Effector memory CD4-positive, alpha-beta T cell (primary cell): Measurements from ENCODE around the gene CCDC180.
"Not testable (repeated sequence)": the region's sequence is repeated elsewhere in the genome, so short reads cannot be mapped to it uniquely, and the experiment has no call there.

Experiments
- DNase-seq, 3 donors: peaks; one replicate each; pipeline ENCODE4 v3.0.0-alpha.2; 2020
- H3K27ac ChIP-seq: 2 replicates; pipeline ENCODE4 v1.7.0; 2013; ENCODE audit warnings: mild to moderate bottlenecking, low read length, moderate library complexity; ENCODE audit not compliant: insufficient read depth, poor library complexity, severe bottlenecking
- H3K27me3 ChIP-seq: replicated peaks from 2 replicates; pipeline ENCODE4 v1.7.0; 2013; ENCODE audit warnings: mild to moderate bottlenecking, low read length; ENCODE audit not compliant: insufficient read depth, control insufficient read depth, poor library complexity, severe bottlenecking
- H3K36me3 ChIP-seq: 2 replicates; pipeline ENCODE4 v1.7.0; 2013; ENCODE audit warnings: mild to moderate bottlenecking, low read length, moderate library complexity; ENCODE audit not compliant: control insufficient read depth, insufficient read depth
- H3K4me1 ChIP-seq: 2 replicates; pipeline ENCODE4 v1.7.0; 2013; ENCODE audit warnings: low read length, mild to moderate bottlenecking; ENCODE audit not compliant: control insufficient read depth, insufficient read depth, poor library complexity, severe bottlenecking
- H3K4me3 ChIP-seq: 2 replicates; pipeline ENCODE4 v1.7.0; 2013; ENCODE audit warnings: low read length, low read depth, mild to moderate bottlenecking; ENCODE audit not compliant: insufficient read depth, poor library complexity, severe bottlenecking
- H3K9me3 ChIP-seq: 2 replicates; pipeline ENCODE4 v1.7.0; 2013; ENCODE audit warnings: mild to moderate bottlenecking, low read length, moderate library complexity; ENCODE audit not compliant: control insufficient read depth
- total RNA-seq, 3 donors: gene quantifications; one replicate each; lab custom pipeline; 2026; lab: John Stamatoyannopoulos, UW

The CCDC180 gene
- total RNA-seq = 0.86 to 2.5 (median 1.2) reads per million in 3 donors

DNA sequence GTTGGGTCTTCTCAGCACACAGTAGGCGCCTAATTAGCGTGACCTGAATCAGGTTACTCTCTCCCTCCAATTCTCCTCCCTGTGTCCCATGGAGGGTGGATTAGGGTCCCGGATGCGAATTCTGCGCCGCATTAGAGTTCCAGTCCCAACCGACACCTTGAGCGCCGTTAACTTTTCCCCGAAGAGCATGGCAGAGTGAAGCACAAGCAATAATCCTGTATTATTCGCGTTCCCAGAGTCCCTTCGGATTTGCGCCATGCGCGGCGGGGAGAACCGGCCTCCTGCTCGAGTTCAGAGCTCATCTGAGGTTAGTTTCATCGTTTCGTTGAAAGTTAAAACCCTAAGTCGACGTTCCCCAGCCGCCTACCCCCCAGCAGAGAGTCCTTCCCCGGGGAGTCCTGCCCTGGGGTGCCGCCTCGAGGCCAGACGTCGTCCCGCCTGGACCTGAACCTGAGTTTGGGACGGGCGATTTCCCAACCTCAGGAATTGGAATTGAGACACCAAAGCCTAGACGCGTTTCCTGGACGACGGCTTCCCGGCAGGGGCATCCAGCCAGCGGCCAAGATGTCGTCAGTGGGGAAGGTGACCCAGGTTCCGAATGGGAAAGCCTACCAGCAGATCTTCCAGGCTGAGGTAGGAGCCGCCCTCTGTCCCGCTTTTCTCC, at the start of gene CCDC180:
Gene CCDC180 (plus strand): TSS at position 160 of the 664 bp plus-strand sequence. CDS start 405 bp downstream, at position 565.
- Histone ChIP-seq H3K4me1 (no peaks in the 10 kb centered on the region), H3K36me3 (peaks cover under 1% of the 10 kb centered on the region), H3K4me3 (no peak within 1 kb of the TSS), H3K9me3 (no peaks in the 10 kb centered on the region), H3K27ac (no peak within 1 kb of the TSS), H3K27me3 (no peaks in the 10 kb centered on the region)
- no peak for DNase-seq

DNA sequence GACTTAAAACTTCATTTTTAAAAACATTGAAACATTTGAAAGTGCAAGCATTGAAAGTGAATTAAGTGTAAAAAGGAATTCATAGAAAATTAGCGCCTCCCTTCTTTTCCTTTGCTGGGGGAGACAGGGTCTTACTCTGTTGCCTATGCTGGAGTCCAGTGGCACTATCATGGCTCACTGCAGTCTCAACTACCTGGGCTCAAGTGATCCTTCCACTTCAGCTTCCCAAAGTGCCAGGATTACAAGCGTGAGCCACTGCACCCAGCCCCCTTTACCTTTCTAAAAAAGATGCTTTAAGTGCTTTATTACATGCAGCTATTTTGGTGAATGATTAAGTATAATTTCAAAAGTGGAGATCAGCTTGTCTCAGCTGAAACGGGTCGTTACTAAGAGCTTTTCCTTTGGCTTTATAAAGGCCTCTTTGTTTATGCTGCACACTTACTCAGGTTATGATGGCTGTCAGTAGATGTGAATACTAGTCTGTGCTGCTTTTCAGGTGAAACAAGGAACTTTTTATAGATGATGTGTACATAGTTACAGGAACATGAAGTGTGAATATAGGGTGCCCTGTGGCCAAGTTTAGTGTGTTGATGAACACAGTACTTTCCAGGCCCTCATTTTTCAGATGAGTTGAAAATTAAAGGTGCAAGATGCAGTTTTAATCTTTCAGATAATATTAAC, 47.5 kb upstream of the CCDC180 start:
- H3K36me3 ChIP-seq, H3K9me3 ChIP-seq, H3K27me3 ChIP-seq, H3K27ac ChIP-seq, DNase-seq, H3K4me3 ChIP-seq, H3K4me1 ChIP-seq: not testable (repeated sequence)

DNA sequence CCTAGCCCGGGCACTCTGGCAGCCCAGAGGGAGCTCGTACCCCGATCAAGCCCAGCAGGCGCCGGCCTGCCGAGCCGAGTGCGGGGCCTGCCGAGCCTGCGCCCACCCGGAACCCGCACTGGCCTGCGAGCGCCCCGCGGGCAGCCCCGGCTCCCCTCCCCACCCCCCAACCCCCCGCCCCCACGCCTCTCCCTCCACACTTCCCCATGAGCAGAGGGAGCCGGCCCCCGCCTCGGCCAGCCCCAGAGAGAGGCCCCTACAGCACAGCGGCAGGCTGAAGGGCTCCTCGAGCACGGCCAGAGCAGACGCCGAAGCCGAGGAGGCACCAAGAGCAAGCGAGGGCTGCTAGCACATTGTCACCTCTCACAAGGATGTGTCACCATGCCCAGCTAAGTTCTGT, 36.2 kb upstream of the CCDC180 start:
- H3K27me3 ChIP-seq = no peaks in the 10 kb centered on the region
- no peak overlapping the region for H3K4me3 ChIP-seq
- H3K4me1 ChIP-seq = no peaks in the 10 kb centered on the region
- no peak for DNase-seq
- H3K36me3 ChIP-seq = no peaks in the 10 kb centered on the region
- no peak overlapping the region for H3K27ac ChIP-seq
- H3K9me3 ChIP-seq = no peaks in the 10 kb centered on the region

DNA sequence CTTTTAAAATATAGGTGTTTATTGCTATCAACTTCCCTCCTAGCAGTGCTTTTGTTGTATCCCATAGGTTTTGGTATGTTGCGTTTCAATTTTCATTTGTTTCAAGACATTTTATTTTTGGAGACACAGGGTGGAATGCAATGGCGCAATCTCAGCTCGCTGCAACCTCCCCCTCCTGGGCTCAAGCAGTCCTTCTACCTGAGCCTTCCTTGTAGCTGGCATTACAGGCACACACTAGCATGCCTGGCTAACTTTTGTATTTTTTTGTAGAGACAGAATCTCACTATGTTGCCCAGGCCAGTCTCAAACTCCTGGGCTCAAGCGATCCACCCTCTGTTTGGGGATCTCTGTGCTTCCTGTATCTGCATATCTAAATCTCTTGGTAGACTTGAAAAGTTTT, 35.4 kb upstream of the CCDC180 start:
- H3K27ac ChIP-seq = no peak overlapping the region
- no peak for DNase-seq
- H3K36me3 ChIP-seq = no peaks in the 10 kb centered on the region
- H3K27me3 ChIP-seq = no peaks in the 10 kb centered on the region
- H3K4me1 ChIP-seq = no peaks in the 10 kb centered on the region
- H3K4me3 ChIP-seq = no peak overlapping the region
- H3K9me3 ChIP-seq = no peaks in the 10 kb centered on the region

DNA sequence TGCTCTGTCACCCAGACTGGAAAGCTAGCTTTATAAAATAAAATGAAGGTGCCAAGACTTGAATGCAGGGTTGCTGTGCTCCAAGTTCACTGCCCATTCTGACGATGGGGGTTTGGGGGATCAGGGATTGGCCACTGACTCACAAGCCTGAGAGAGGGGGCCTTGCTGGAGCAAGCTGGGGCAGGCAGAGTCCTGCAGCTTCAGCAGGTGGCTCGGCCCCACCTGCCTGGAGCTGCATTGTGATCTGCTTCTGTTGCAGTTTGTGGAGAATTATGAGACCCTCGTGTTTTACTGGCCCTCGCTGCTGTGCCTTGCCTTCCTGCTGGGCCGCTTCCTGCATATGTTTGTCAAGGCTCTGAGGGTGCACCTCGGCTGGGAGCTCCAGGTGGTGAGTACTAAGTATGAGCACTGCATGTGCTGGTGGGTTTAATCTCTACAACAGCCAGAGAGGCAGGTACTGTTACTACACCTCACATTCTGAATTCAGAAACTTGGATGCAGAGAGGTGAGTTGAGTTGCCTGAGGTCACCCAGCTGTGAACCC, 31.1 kb upstream of the CCDC180 start:
- H3K9me3 ChIP-seq = no peaks in the 10 kb centered on the region
- no peaks in the 10 kb centered on the region for H3K27me3 ChIP-seq
- H3K4me1 ChIP-seq = no peaks in the 10 kb centered on the region
- H3K36me3 ChIP-seq = peaks cover 36% of the 10 kb centered on the region
- no peak overlapping the region for H3K27ac ChIP-seq
- H3K4me3 ChIP-seq = no peak overlapping the region
- DNase-seq = no peak

DNA sequence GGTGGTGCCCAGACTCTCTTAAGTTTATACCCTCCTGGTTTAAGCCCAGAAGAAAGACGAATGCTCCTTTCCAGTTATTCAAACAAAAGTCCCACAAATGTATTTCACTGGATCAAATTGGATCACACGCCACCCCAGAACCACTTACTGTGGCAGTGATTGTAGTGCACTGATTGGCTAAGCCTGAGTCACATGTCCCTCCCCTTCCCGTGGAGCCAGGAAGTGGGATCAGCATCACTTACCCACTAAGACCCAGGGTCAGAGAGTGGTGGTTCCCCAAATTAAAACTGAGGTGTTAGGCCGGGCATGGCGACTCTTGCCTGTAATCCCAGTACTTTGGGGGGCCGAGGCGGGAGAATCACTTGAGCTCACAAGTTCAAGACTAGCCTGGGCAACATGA, 29.5 kb upstream of the CCDC180 start:
- Histone ChIP-seq H3K9me3 (no peaks in the 10 kb centered on the region), H3K27ac (no peak overlapping the region), H3K4me3 (no peak overlapping the region), H3K4me1 (no peaks in the 10 kb centered on the region), H3K27me3 (no peaks in the 10 kb centered on the region), H3K36me3 (peaks cover 39% of the 10 kb centered on the region)
- no peak for DNase-seq

DNA sequence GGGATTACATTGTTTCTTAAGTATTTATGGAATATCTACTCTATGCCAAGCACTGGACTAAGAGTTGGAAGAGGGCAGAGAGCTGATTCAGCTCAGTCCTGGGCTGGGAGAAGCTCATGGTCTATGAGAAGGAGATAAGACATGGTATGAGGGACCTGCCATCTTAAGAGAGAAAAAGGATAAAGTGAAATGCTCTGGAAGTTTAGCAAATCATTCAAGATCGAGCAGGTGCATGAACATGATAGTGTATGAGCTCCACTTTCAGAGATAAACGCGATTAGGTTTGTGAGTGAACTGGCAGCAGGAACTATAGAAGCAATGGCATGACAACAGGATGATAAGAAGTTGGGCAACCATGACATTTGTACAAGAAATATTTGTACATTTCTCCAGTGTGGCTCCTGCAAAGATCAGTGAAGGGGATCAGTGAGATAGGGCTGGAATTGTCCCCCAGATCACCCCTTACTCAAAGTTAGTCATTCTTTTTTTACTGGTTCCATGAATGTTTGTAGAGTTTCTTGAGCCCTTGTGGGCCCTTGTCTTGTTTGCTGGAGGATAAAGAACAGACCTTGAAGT, 26.6 kb upstream of the CCDC180 start:
- no peak for DNase-seq
- Histone ChIP-seq H3K36me3 (peaks cover 39% of the 10 kb centered on the region), H3K4me1 (no peaks in the 10 kb centered on the region), H3K27ac (no peak overlapping the region), H3K4me3 (no peak overlapping the region), H3K27me3 (no peaks in the 10 kb centered on the region), H3K9me3 (no peaks in the 10 kb centered on the region)

DNA sequence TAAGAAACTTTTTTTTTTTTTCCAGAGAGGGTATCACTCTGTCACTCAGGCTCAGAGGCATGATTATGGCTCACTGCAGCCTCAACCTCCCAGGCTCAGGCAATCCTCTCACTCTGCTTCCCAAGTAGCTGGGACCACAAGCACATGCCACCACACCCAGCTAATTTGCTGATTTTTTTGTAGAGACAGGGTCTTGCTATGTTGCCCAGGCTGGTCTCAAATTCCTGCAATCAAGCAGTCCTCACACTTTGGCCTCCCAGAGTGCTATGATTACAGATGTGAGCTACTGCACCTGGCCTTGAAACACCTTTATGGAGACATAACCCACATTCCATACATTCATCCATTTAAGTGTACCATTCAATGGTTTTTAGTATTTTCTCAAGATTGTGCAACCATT, 23.7 kb upstream of the CCDC180 start:
- peaks cover 28% of the 10 kb centered on the region for H3K36me3 ChIP-seq
- no peaks in the 10 kb centered on the region for H3K4me1 ChIP-seq
- DNase-seq = no peak
- no peak overlapping the region for H3K27ac ChIP-seq
- no peaks in the 10 kb centered on the region for H3K27me3 ChIP-seq
- H3K9me3 ChIP-seq = no peaks in the 10 kb centered on the region
- no peak overlapping the region for H3K4me3 ChIP-seq

DNA sequence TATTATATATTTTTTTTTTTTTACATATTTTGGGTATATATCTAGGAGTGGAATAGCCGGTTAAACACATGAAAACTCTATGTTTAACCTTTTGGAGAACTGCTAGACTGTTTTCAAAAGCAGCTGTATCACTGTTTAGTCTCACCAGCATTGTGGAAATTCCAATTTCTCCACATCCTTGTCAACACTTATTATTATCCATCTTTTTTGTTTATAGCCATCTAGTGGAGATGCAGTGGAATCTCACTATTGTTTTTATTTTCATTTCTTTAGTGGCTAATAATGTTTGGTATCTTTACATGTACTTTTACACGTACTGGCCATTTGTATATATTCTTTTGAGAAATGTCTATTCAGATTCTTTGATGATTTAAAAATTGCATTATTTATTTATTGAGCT, 22.7 kb upstream of the CCDC180 start:
- Histone ChIP-seq H3K27ac (no peak overlapping the region), H3K9me3 (no peaks in the 10 kb centered on the region), H3K4me1 (no peaks in the 10 kb centered on the region), H3K36me3 (peaks cover 21% of the 10 kb centered on the region), H3K4me3 (no peak overlapping the region), H3K27me3 (no peaks in the 10 kb centered on the region)
- no peak for DNase-seq

DNA sequence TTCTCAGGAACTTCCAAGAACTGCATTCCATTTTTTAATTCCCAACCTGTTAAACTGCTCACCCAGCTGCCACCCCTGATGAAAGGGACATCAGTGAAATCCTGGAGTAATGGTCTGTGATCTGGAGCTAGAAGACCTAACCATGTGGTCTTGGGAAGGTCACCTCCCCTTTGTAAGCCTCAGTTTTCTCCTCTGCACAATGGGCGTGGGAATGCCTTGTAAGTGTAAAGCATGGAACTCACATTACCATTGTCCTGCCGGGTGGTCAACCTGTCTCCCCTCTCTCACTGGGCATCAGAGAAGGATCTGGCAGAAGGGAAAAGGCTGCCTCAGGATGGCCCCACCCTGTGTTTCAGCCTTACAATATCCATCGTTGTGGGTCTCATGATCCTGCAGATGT, 15.3 kb upstream of the CCDC180 start:
- no peaks in the 10 kb centered on the region for H3K9me3 ChIP-seq
- no peak overlapping the region for H3K4me3 ChIP-seq
- no peaks in the 10 kb centered on the region for H3K4me1 ChIP-seq
- DNase-seq = no peak
- no peak overlapping the region for H3K27ac ChIP-seq
- no peaks in the 10 kb centered on the region for H3K27me3 ChIP-seq
- peaks cover 32% of the 10 kb centered on the region for H3K36me3 ChIP-seq
